Tibial nerve (tissue), 4 donors: ENCODE measurements around the gene TSSK3. TPM values are rescaled to one million over a fixed set of nuclear protein-coding genes. Genes with fewer than 3 reads are reported as not detected.
A peak's percentile ranks its signal among the peaks of the same experiment; 100 is the strongest.

Experiments used
- DNase-seq, 2 donors: peaks; one replicate each; pipeline ENCODE4 v3.0.0-alpha.2; 2019; ENCODE audit warnings: low spot score in 2 of 2
- H3K27ac ChIP-seq, 4 donors: fragments of 200-600 bp; sonication (generic) in 3 of 4; one replicate each; pipeline ENCODE4 v1.5.1; 2017 to 2019; ENCODE audit warnings: mild to moderate bottlenecking in 1 of 4
- H3K27me3 ChIP-seq, 2 donors: fragments of 200-600 bp; sonication (generic) in 1 of 2; one replicate each; pipeline versions ENCODE4 v1.5.1 to v1.6.0; 2017 to 2019
- H3K36me3 ChIP-seq, 3 donors: fragments of 200-600 bp; sonication (generic); one replicate each; pipeline ENCODE4 v1.5.1; 2018 to 2019
- H3K4me1 ChIP-seq, 4 donors: fragments of 200-600 bp; sonication (generic) in 3 of 4; one replicate each; pipeline ENCODE4 v1.5.1; 2017 to 2019
- H3K4me3 ChIP-seq, 4 donors: fragments of 200-600 bp; sonication (generic) in 3 of 4; one replicate each; pipeline ENCODE4 v1.5.1; 2017 to 2019; ENCODE audit warnings: mild to moderate bottlenecking in 1 of 4, moderate library complexity in 1 of 4
- H3K9me3 ChIP-seq, 4 donors: fragments of 200-600 bp; sonication (generic) in 3 of 4; one replicate each; pipeline ENCODE4 v1.5.1; 2017 to 2019
- EP300 ChIP-seq, 2 donors: sonication (generic); formaldehyde crosslinking; IDR thresholded peaks; one replicate each; pipeline ENCODE4 v1.6.1; 2017; ENCODE audit warnings: antibody characterized with exemption in 2 of 2, mild to moderate bottlenecking in 1 of 2
- POLR2A ChIP-seq, 2 donors: fragments of 450-650 bp; IDR thresholded peaks; one replicate each; pipeline ENCODE4 v1.6.1; 2017; ENCODE audit warnings: antibody characterized with exemption in 2 of 2, mild to moderate bottlenecking in 2 of 2, moderate library complexity in 2 of 2
- WGBS, 2 donors: methylation state at CpG; one replicate each; pipeline ENCODE4 v1.1.5; 2018; 5-methylcytosine and 5-hydroxymethylcytosine counted together
- total RNA-seq, 4 donors: library from RNA; depleted of rRNA; stranded (reverse); fragments of >200 nt; gene quantifications; one replicate each; pipeline ENCODE4 v1.1.0, GENCODE V29; 2016
- TF ChIP-seq, protein P1 (sequence below), 5 experiments: fragments of 200-600 bp in 3 of 5; fragments of 450-650 bp in 2 of 5; sonication (generic) in 3 of 5; IDR thresholded peaks; one replicate each; pipeline ENCODE4 v1.5.1; 2016 to 2019; ENCODE audit warnings: antibody characterized with exemption in 5 of 5, mild to moderate bottlenecking in 3 of 5, moderate library complexity in 2 of 5

TSSK3 gene
- total RNA-seq, 4 donors from 2014 or later, result 0.44 to 1.5 (median 1.2) TPM

DNA sequence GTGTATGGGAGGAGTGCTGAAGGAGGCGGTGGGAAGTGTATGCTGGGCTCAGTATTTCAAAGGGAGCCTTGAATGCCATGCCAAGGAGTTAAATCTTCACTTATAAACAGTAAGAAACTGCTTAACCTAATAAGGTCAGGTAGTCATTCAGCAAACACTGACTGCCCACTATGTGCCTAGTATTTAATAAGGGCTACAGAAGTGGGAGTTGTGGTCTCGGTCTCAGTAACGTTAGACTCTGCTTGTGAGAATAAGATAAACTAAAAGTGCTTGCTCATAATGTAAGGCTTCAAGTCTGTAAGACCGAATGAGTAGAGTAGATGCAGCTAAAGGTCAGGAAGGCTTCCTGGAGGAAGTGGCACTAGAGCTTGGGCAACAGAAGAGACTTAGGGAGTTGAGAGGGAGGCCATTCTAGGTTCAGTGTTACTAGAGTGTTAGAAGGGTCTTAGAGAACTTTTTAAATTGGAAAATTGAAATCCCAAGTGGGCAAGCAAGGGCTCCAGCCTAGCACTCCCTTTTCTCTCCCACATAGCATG is 32.3 kb upstream of the TSSK3 start:
- Histone ChIP-seq H3K4me3 (no peak overlapping the region), H3K9me3 (no peaks in the 10 kb centered on the region), H3K36me3 (peaks cover 3 to 83% (median 5%) of the 10 kb centered on the region in 3 donors), H3K27ac (no peak overlapping the region), H3K4me1 (peaks cover 0 to 8% (median 7%) of the 10 kb centered on the region in 4 donors), H3K27me3 (no peaks in the 10 kb centered on the region)
- DNase-seq, result no peak
- 85 to 87% methylated on average over 4 of the region's 4 CpGs for WGBS, 2 donors
- TF ChIP-seq, protein P1, sequence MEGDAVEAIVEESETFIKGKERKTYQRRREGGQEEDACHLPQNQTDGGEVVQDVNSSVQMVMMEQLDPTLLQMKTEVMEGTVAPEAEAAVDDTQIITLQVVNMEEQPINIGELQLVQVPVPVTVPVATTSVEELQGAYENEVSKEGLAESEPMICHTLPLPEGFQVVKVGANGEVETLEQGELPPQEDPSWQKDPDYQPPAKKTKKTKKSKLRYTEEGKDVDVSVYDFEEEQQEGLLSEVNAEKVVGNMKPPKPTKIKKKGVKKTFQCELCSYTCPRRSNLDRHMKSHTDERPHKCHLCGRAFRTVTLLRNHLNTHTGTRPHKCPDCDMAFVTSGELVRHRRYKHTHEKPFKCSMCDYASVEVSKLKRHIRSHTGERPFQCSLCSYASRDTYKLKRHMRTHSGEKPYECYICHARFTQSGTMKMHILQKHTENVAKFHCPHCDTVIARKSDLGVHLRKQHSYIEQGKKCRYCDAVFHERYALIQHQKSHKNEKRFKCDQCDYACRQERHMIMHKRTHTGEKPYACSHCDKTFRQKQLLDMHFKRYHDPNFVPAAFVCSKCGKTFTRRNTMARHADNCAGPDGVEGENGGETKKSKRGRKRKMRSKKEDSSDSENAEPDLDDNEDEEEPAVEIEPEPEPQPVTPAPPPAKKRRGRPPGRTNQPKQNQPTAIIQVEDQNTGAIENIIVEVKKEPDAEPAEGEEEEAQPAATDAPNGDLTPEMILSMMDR (IDR thresholded peaks at IDR 0.05), result no peak
- TF ChIP-seq EP300 (IDR thresholded peaks at IDR 0.05) (no peak), POLR2A (IDR thresholded peaks at IDR 0.05) (no peak)

DNA sequence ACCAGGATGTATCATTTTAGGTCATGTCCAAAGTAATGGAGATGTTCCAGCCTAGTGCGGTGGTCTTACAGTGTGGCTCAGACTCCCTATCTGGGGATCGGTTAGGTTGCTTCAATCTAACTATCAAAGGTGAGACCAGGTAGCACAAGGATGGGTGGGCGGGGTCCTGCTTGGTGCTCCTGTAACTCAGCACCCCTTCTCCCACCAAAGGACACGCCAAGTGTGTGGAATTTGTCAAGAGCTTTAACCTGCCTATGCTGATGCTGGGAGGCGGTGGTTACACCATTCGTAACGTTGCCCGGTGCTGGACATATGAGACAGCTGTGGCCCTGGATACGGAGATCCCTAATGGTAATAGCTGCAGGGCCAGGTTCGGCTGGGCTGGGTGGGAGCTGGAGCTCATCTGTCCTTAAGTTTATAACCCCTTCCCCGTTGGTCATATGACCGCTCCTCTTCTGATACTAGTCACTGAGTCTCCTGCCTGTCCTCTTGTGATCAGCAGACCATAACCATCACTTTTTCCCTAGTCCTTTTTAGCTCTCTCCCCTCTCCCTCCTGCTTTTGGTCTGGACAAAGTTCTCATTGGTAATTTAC is 31.7 kb upstream of the TSSK3 start:
- no peak for TF ChIP-seq EP300 (IDR thresholded peaks at IDR 0.05)
- TF ChIP-seq, protein P1 (IDR thresholded peaks at IDR 0.05), result no peak
- TF ChIP-seq POLR2A (IDR thresholded peaks at IDR 0.05), result no peak
- Histone ChIP-seq H3K4me1 (peaks cover 0 to 11% (median 7%) of the 10 kb centered on the region in 4 donors), H3K36me3 (peaks cover 3 to 76% (median 5%) of the 10 kb centered on the region in 3 donors), H3K9me3 (no peaks in the 10 kb centered on the region), H3K4me3 (no peak overlapping the region), H3K27ac (no peak overlapping the region), H3K27me3 (no peaks in the 10 kb centered on the region)
- DNase-seq, result no peak
- WGBS, 2 donors, result 84 to 88% methylated on average over 12 of the region's 12 CpGs

DNA sequence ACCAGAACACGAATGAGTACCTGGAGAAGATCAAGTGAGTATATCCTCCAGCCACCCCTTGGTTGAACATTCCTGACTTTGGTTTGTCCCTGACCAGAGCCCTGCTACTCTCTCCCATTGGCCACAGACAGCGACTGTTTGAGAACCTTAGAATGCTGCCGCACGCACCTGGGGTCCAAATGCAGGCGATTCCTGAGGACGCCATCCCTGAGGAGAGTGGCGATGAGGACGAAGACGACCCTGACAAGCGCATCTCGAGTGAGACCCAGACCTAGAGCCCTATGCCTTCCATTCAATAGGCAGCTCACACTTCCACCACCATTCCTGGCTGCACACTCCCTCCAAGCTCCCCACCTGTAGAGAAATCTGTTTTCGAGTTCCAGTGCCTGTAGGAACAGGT is 30.8 kb upstream of the TSSK3 start:
- H3K4me3 ChIP-seq, result no peak overlapping the region
- H3K9me3 ChIP-seq, result no peaks in the 10 kb centered on the region
- peaks cover 0 to 17% (median 11%) of the 10 kb centered on the region in 4 donors for H3K4me1 ChIP-seq
- 89 to 91% methylated on average over 12 of the region's 12 CpGs for WGBS, 2 donors
- TF ChIP-seq, protein P1 (IDR thresholded peaks at IDR 0.05), result no peak
- no peak for TF ChIP-seq POLR2A (IDR thresholded peaks at IDR 0.05)
- TF ChIP-seq EP300 (IDR thresholded peaks at IDR 0.05), result no peak
- H3K36me3 ChIP-seq, result peaks cover 3 to 67% (median 5%) of the 10 kb centered on the region in 3 donors
- no peaks in the 10 kb centered on the region for H3K27me3 ChIP-seq
- H3K27ac ChIP-seq, result no peak overlapping the region
- no peak for DNase-seq

DNA sequence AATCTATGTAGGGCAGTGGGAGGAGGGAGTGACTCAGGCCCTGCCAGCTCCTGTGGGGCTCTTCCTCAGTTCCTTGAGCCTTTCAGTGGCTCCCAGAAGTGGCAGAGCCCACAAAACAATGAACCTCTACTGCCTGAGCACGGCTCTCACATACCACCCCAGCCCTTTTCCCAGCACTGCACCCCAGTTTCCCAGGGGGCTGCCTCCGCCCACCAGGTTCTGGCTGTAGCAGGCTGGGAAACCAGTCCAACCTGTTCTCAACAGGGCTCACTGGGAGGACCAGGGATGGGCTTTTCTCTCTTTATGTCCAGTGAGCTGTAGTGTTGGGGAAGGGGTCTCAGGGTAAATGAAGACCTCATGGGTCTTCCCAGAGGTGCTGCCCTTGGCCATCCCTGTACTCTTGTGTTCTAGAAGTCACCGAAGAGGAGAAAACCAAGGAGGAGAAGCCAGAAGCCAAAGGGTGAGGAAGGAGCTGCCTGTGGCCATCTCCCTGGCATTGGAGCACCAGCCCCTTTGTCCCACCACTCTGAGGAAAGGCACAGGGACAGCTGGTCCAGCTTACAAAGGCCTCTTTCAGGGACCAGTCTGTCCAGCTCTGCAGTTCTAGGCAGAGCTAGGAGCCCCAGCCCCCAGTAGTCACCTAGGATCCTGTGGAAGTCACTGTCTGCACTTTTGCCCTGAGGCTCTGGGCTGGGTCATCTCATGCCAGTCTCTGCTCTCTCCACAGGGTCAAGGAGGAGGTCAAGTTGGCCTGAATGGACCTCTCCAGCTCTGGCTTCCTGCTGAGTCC is 29.9 kb upstream of the TSSK3 start:
- Histone ChIP-seq H3K4me1 (peaks cover 0 to 27% (median 20%) of the 10 kb centered on the region in 4 donors), H3K4me3 (no peak overlapping the region), H3K9me3 (no peaks in the 10 kb centered on the region), H3K27me3 (no peaks in the 10 kb centered on the region), H3K36me3 (peaks cover 1 to 58% (median 5%) of the 10 kb centered on the region in 3 donors), H3K27ac (peak overlapping the region in 2 of 4 donors; percentile 6 to 91)
- TF ChIP-seq POLR2A (IDR thresholded peaks at IDR 0.05) (no peak), EP300 (IDR thresholded peaks at IDR 0.05) (no peak)
- TF ChIP-seq, protein P1 (IDR thresholded peaks at IDR 0.05), result no peak
- 58 to 69% methylated on average over 3 of the region's 3 CpGs for WGBS, 2 donors
- no peak for DNase-seq
